NB4 (cell line): ENCODE results near the gene MCM8.

Experiments
- DNase-seq: peaks from one replicate; pipeline ENCODE4 v3.0.0; 2010; ENCODE audit warnings: low read depth
- H3K4me3 ChIP-seq: one replicate; pipeline ENCODE4 v1.5.1; 2011; ENCODE audit warnings: mild to moderate bottlenecking, low read depth, low read length, moderate library complexity
- CTCF ChIP-seq: IDR thresholded peaks from one replicate; pipeline ENCODE4 v1.5.1; 2012; ENCODE audit warnings: low read depth, low read length
- MAX ChIP-seq: IDR thresholded peaks from 2 replicates; pipeline ENCODE4 v1.6.1; 2011; ENCODE audit warnings: low read depth, low read length
- MYC ChIP-seq: IDR thresholded peaks from 2 replicates; pipeline ENCODE4 v1.6.1; 2011; ENCODE audit warnings: low read depth, low read length
- POLR2A ChIP-seq: IDR thresholded peaks from 2 replicates; pipeline ENCODE4 v1.6.1; 2011; ENCODE audit warnings: mild to moderate bottlenecking; ENCODE audit not compliant: insufficient read length; ENCODE audit errors: extremely low read depth

The MCM8 gene

GRCh38 chr20:5947276-5947675 is 3.2 kb upstream of the MCM8 start:
- DNase-seq, result peak; percentile 74
- TF ChIP-seq MYC (no peak), MAX (no peak), CTCF (no peak), POLR2A (no peak)

GRCh38 chr20:5949943-5950270 is 545 bp upstream of the MCM8 start:
- TF ChIP-seq MYC, result no peak
- TF ChIP-seq POLR2A, result no peak
- no peak for TF ChIP-seq MAX
- TF ChIP-seq CTCF, result no peak
- H3K4me3 ChIP-seq, result peak overlapping the region; percentile 93
- no peak for DNase-seq

More at GRCh38 chr20:5947276-5947675, 3.2 kb upstream of the MCM8 start:
- no peak overlapping the region for H3K4me3 ChIP-seq

GRCh38 chr20:5967469-5967868 is 17.0 kb downstream of the MCM8 start:
- no peak overlapping the region for H3K4me3 ChIP-seq
- TF ChIP-seq MYC (no peak), POLR2A (no peak), MAX (no peak), CTCF (no peak)
- no peak for DNase-seq

GRCh38 chr20:5968462-5968861 is 18.0 kb downstream of the MCM8 start:
- H3K4me3 ChIP-seq, result no peak overlapping the region
- no peak for DNase-seq
- TF ChIP-seq MAX (no peak), POLR2A (no peak), CTCF (no peak), MYC (no peak)

- TF ChIP-seq MAX (no peak), POLR2A (no peak), CTCF (no peak), MYC (no peak)
- DNase-seq, result no peak
- H3K4me3 ChIP-seq, result no peak overlapping the region
Measured at GRCh38 chr20:5969348-5969935, 19.0 kb downstream of the MCM8 start.

GRCh38 chr20:5969940-5970339 is 19.5 kb downstream of the MCM8 start:
- DNase-seq, result no peak
- no peak for TF ChIP-seq MYC
- no peak for TF ChIP-seq MAX
- TF ChIP-seq POLR2A, result no peak
- no peak for TF ChIP-seq CTCF
- no peak overlapping the region for H3K4me3 ChIP-seq
